Hepatocyte (in vitro differentiated cells): ENCODE data around the gene GALE.

Experiments
- EZH2 ChIP-seq: fragments of 200-600 bp; sonication (generic); IDR thresholded peaks from 2 replicates; pipeline ENCODE4 v1.6.1; 2016; ENCODE audit warnings: antibody characterized with exemption, mild to moderate bottlenecking, borderline replicate concordance
- TF ChIP-seq, protein P1 (sequence below): fragments of 200-600 bp; sonication (generic); IDR thresholded peaks from 2 replicates; pipeline ENCODE4 v1.5.1; 2016; ENCODE audit warnings: antibody characterized with exemption, mild to moderate bottlenecking; ENCODE audit not compliant: poor library complexity

- TF ChIP-seq, protein P1, sequence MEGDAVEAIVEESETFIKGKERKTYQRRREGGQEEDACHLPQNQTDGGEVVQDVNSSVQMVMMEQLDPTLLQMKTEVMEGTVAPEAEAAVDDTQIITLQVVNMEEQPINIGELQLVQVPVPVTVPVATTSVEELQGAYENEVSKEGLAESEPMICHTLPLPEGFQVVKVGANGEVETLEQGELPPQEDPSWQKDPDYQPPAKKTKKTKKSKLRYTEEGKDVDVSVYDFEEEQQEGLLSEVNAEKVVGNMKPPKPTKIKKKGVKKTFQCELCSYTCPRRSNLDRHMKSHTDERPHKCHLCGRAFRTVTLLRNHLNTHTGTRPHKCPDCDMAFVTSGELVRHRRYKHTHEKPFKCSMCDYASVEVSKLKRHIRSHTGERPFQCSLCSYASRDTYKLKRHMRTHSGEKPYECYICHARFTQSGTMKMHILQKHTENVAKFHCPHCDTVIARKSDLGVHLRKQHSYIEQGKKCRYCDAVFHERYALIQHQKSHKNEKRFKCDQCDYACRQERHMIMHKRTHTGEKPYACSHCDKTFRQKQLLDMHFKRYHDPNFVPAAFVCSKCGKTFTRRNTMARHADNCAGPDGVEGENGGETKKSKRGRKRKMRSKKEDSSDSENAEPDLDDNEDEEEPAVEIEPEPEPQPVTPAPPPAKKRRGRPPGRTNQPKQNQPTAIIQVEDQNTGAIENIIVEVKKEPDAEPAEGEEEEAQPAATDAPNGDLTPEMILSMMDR: no peak
- no peak for TF ChIP-seq EZH2
Observed at GRCh38 chr1:23793861-23794731, 6.5 kb downstream of the GALE start.
